PC-3 (cell line): ENCODE data around the gene CFAP91. TPM values are rescaled to one million over a fixed set of nuclear protein-coding genes. Genes with fewer than 3 reads are reported as not detected.

Experiments
- ATAC-seq: fragments of 200-7000 bp; cut with Tn5 transposase; 2 replicates; pipeline ENCODE4 v1.9.1; 2020; ENCODE audit warnings: mild to moderate bottlenecking, moderate library complexity
- BruUV-seq: library from RNA; stranded (reverse); fragments of 400-500 nt; replicated peaks from 2 replicates; lab custom pipeline; 2021; lab: Mats Ljungman, UMichigan
- CTCF ChIA-PET: fragments of 300-600 bp; sonication (Branson Sonifier 250); formaldehyde crosslinking; loops from one replicate; lab custom pipeline; 2022; ENCODE audit warnings: antibody characterized with exemption; lab: Charles Lee
- POLR2A ChIA-PET: fragments of 300-600 bp; sonication (Branson Sonifier 250); formaldehyde crosslinking; loops from one replicate; lab custom pipeline; 2022; ENCODE audit warnings: antibody characterized with exemption; ENCODE audit not compliant: unreplicated experiment; lab: Charles Lee
- DNase-seq: peaks from one replicate; pipeline ENCODE4 v3.0.0-alpha.2; 2015
- H2AFZ ChIP-seq: fragments of 300-600 bp; sonication (generic); 2 replicates; pipeline ENCODE4 v1.6.0; 2016; ENCODE audit warnings: antibody characterized with exemption, low read length
- H3F3A ChIP-seq: fragments of 300-600 bp; sonication (generic); one replicate; pipeline ENCODE4 v1.6.0; 2017; ENCODE audit warnings: antibody characterized with exemption, low read length, control low read depth, mild to moderate bottlenecking; ENCODE audit not compliant: unreplicated experiment
- H3K27ac ChIP-seq: fragments of 300-600 bp; sonication (generic); 2 replicates; pipeline ENCODE4 v1.5.1; 2016; ENCODE audit warnings: mild to moderate bottlenecking, low read length
- H3K27me3 ChIP-seq: fragments of 300-600 bp; sonication (generic); 2 replicates; pipeline ENCODE4 v1.6.1; 2016; ENCODE audit warnings: low read length, mixed read lengths
- H3K36me3 ChIP-seq: fragments of 300-600 bp; sonication (generic); 2 replicates; pipeline ENCODE4 v1.6.1; 2016; ENCODE audit warnings: low read depth, mixed run types, low read length, mixed read lengths
- H3K4me1 ChIP-seq: fragments of 300-600 bp; sonication (generic); 2 replicates; pipeline ENCODE4 v1.5.1; 2016; ENCODE audit warnings: low read length; ENCODE audit not compliant: insufficient read depth
- H3K4me2 ChIP-seq: fragments of 300-600 bp; sonication (generic); 2 replicates; pipeline ENCODE4 v1.6.0; 2016; ENCODE audit warnings: low read length
- H3K4me3 ChIP-seq: fragments of 300-600 bp; sonication (generic); 2 replicates; pipeline ENCODE4 v1.5.1; 2016; ENCODE audit warnings: mild to moderate bottlenecking, low read length, mixed read lengths
- H3K79me2 ChIP-seq: fragments of 300-600 bp; sonication (generic); 2 replicates; pipeline ENCODE4 v1.6.1; 2017; ENCODE audit warnings: low read length, mixed read lengths
- H3K9ac ChIP-seq: fragments of 300-600 bp; sonication (generic); 2 replicates; pipeline ENCODE4 v1.6.0; 2016; ENCODE audit warnings: mild to moderate bottlenecking, low read length
- H3K9me2 ChIP-seq: fragments of 300-600 bp; sonication (generic); replicated peaks from 2 replicates; pipeline ENCODE4 v1.6.1; 2016; ENCODE audit warnings: mixed run types, low read length, mixed read lengths
- H3K9me3 ChIP-seq: fragments of 300-600 bp; sonication (generic); 2 replicates; pipeline ENCODE4 v1.6.1; 2016; ENCODE audit warnings: low read length, mixed read lengths
- H4K20me1 ChIP-seq: fragments of 300-600 bp; sonication (generic); 2 replicates; pipeline ENCODE4 v1.6.1; 2016; ENCODE audit warnings: low read length, mixed read lengths
- CTCF ChIP-seq: fragments of 300-600 bp; sonication (generic); conservative IDR thresholded peaks from 2 replicates; pipeline ENCODE4 v1.5.1; 2017; ENCODE audit warnings: antibody characterized with exemption, low read depth, mild to moderate bottlenecking, low read length
- EZH2 ChIP-seq: fragments of 300-600 bp; sonication (generic); IDR thresholded peaks from one replicate; pipeline ENCODE4 v1.6.1; 2017; ENCODE audit warnings: antibody characterized with exemption, mild to moderate bottlenecking, low read length; ENCODE audit not compliant: unreplicated experiment
- EZH2phosphoT487 ChIP-seq: fragments of 300-600 bp; sonication (generic); IDR thresholded peaks from 2 replicates; pipeline ENCODE4 v1.6.1; 2018; ENCODE audit warnings: mild to moderate bottlenecking, antibody characterized with exemption, low read length, borderline replicate concordance
- intact Hi-C: fragments of 100-400 bp; cut with micrococcal nuclease; formaldehyde crosslinking; loops from 2 replicates; pipeline ENCODE4 v1.9.0; 2023
- total RNA-seq: library from RNA; depleted of rRNA; stranded (reverse); fragments of >200 nt; gene quantifications from 2 replicates; pipeline ENCODE4 v1.2.3, GENCODE V29; 2014; rRNA removed

Gene CFAP91
- total RNA-seq, 1 experiment from 2014 or later: 1.1 TPM

GRCh38 chr3:119751423-119751822 lies 48.6 kb downstream of the CFAP91 start:
- DNase-seq: no peak
- no peak overlapping the region for H2AFZ ChIP-seq
- no peak overlapping the region for H3K4me2 ChIP-seq
- no peaks in the 10 kb centered on the region for H3K9me2 ChIP-seq
- no peaks in the 10 kb centered on the region for H3K36me3 ChIP-seq
- no peak overlapping the region for H3K27ac ChIP-seq
- ChIA-PET POLR2A (no interaction called here), CTCF (no interaction called here)
- peaks cover 59% of the 10 kb centered on the region for H3K27me3 ChIP-seq
- no peak overlapping the region for H3K4me3 ChIP-seq
- H3K9ac ChIP-seq: no peak overlapping the region
- H4K20me1 ChIP-seq: no peaks in the 10 kb centered on the region
- H3K4me1 ChIP-seq: no peaks in the 10 kb centered on the region
- BruUV-seq: no TSS peak
- no peak for ATAC-seq
- H3K9me3 ChIP-seq: no peaks in the 10 kb centered on the region
- H3F3A ChIP-seq: no peaks in the 10 kb centered on the region
- intact Hi-C loops: no loop called here
- no peak for TF ChIP-seq EZH2
- no peak for TF ChIP-seq EZH2phosphoT487
- TF ChIP-seq CTCF: no peak
- H3K79me2 ChIP-seq: no peaks in the 10 kb centered on the region

Other genes with a start within 250 kb of the CFAP91 start
- gene TMEM39A, start 239.4 kb upstream of the CFAP91 start, total RNA-seq: 49.1 and 56.5 TPM in 2 replicates
- gene POGLUT1, start 234.1 kb upstream of the CFAP91 start, total RNA-seq: 10.5 and 11.6 TPM in 2 replicates
- 107 and 142 TPM in 2 replicates for gene TIMMDC1, start 204.5 kb upstream of the CFAP91 start, total RNA-seq
- gene CD80, start 143.4 kb upstream of the CFAP91 start, total RNA-seq: not detected in 2 replicates
- gene ADPRH, start 123.5 kb upstream of the CFAP91 start, total RNA-seq: 4.7 and 5.6 TPM in 2 replicates
- gene PLA1A, start 105.1 kb upstream of the CFAP91 start, total RNA-seq: 0.36 TPM in 1 of 2 replicates, not detected in the other
- gene POPDC2, start 42.4 kb upstream of the CFAP91 start, total RNA-seq: 0.62 and 0.98 TPM in 2 replicates
- 102 and 159 TPM in 2 replicates for gene COX17, start 25.6 kb upstream of the CFAP91 start, total RNA-seq
- gene NR1I2, start 79.1 kb downstream of the CFAP91 start, total RNA-seq: 0.04 TPM in 1 of 2 replicates, not detected in the other